Colon (tissue), 2 donors: ENCODE results near the gene CBX4.

Source experiments
- FAIRE-seq: peaks from 2 replicates; lab custom pipeline; 2012; peaks lifted over from hg19 to GRCh38; lab: Jason Lieb, UNC
- donor health status: control.
- donor health status: control.

CBX4 gene

GRCh38 chr17:79811868-79812352 lies 27.3 kb downstream of the CBX4 start:
- no peak for FAIRE-seq

GRCh38 chr17:79811011-79811867 lies 28.0 kb downstream of the CBX4 start:
- no peak for FAIRE-seq

GRCh38 chr17:79810130-79811010 lies 28.9 kb downstream of the CBX4 start:
- FAIRE-seq = no peak

GRCh38 chr17:79809530-79810129 lies 29.6 kb downstream of the CBX4 start:
- no peak for FAIRE-seq

- FAIRE-seq = no peak
These were observed 30.3 kb downstream of the CBX4 start for GRCh38 chr17:79808763-79809529.

GRCh38 chr17:79806863-79807720 lies 32.1 kb downstream of the CBX4 start:
- no peak for FAIRE-seq

GRCh38 chr17:79806446-79806760 lies 32.8 kb downstream of the CBX4 start:
- FAIRE-seq = no peak

GRCh38 chr17:79804856-79805696 lies 34.2 kb downstream of the CBX4 start:
- FAIRE-seq = no peak

GRCh38 chr17:79803997-79804855 lies 35.0 kb downstream of the CBX4 start:
- no peak for FAIRE-seq

- FAIRE-seq = no peak
These were observed 35.7 kb downstream of the CBX4 start for GRCh38 chr17:79803421-79803996.

GRCh38 chr17:79802736-79803420 lies 36.4 kb downstream of the CBX4 start:
- no peak for FAIRE-seq

- FAIRE-seq = no peak
These were observed 37.1 kb downstream of the CBX4 start for GRCh38 chr17:79802039-79802735.

- no peak for FAIRE-seq
These were observed 37.8 kb downstream of the CBX4 start for GRCh38 chr17:79801156-79802038.

- FAIRE-seq = no peak
These were observed 38.7 kb downstream of the CBX4 start for GRCh38 chr17:79800325-79801155.

GRCh38 chr17:79799538-79800324 lies 39.5 kb downstream of the CBX4 start:
- no peak for FAIRE-seq
